MCF 10A (cell line): ENCODE data around the gene PLEKHA7. TPM values are rescaled to one million over a fixed set of nuclear protein-coding genes. Genes with fewer than 3 reads are reported as not detected.
A peak's percentile ranks its signal among the peaks of the same experiment; 100 is the strongest.

ENCODE experiments used
- BruUV-seq: library from RNA; stranded (reverse); fragments of 400-500 nt; replicated peaks from 2 replicates; lab custom pipeline; 2021; lab: Mats Ljungman, UMichigan
- CTCF ChIA-PET: fragments of 300-600 bp; sonication (Branson Sonifier 250); formaldehyde crosslinking; extraction: SDS; loops from one replicate; lab custom pipeline; 2021; ENCODE audit warnings: antibody characterized with exemption, inconsistent platforms; lab: Yijun Ruan, JAX
- POLR2A ChIA-PET: fragments of 300-600, 350-650 bp; sonication (Branson Sonifier 250); formaldehyde crosslinking; extraction: SDS; loops from one replicate; lab custom pipeline; 2020; ENCODE audit warnings: antibody characterized with exemption, inconsistent platforms; lab: Yijun Ruan, JAX
- DNase-seq: peaks from one replicate; pipeline ENCODE4 v3.0.0-alpha.2; 2018; ENCODE audit not compliant: unreplicated experiment
- H3K27ac Mint-ChIP-seq: one replicate; pipeline ENCODE4 v1.8.0; 2022; ENCODE audit warnings: mild to moderate bottlenecking, low read depth, mixed read lengths; ENCODE audit not compliant: unreplicated experiment
- H3K27me3 Mint-ChIP-seq: one replicate; pipeline ENCODE4 v1.8.0; 2022; ENCODE audit warnings: mixed read lengths; ENCODE audit not compliant: insufficient read depth, unreplicated experiment
- H3K36me3 Mint-ChIP-seq: one replicate; pipeline ENCODE4 v1.8.0; 2022; ENCODE audit warnings: mild to moderate bottlenecking, moderate library complexity, mixed read lengths; ENCODE audit not compliant: insufficient read depth, unreplicated experiment
- H3K4me1 Mint-ChIP-seq: one replicate; pipeline ENCODE4 v1.8.0; 2022; ENCODE audit warnings: mixed read lengths; ENCODE audit not compliant: insufficient read depth, unreplicated experiment
- H3K4me3 Mint-ChIP-seq: one replicate; pipeline ENCODE4 v1.8.0; 2022; ENCODE audit warnings: mild to moderate bottlenecking, moderate library complexity, mixed read lengths; ENCODE audit not compliant: unreplicated experiment
- H3K9me3 Mint-ChIP-seq: one replicate; pipeline ENCODE4 v1.8.0; 2022; ENCODE audit warnings: mixed read lengths; ENCODE audit not compliant: unreplicated experiment
- intact Hi-C: fragments of 100-400 bp; cut with micrococcal nuclease; formaldehyde crosslinking; loops from 2 replicates; pipeline ENCODE4 v1.14.1; 2022
- total RNA-seq: library from RNA; stranded (reverse); gene quantifications from 2 replicates; pipeline ENCODE4 v1.2.3, GENCODE V29; 2022
- TF ChIP-seq, protein P1 (sequence below): fragments of 200-600 bp; IDR thresholded peaks from one replicate; pipeline ENCODE4 v1.8.0; 2022; ENCODE audit warnings: antibody characterized with exemption, mild to moderate bottlenecking; ENCODE audit not compliant: unreplicated experiment

Gene PLEKHA7
- total RNA-seq, 1 experiment from 2014 or later: 2.8 TPM

- Mint-ChIP-seq H3K27me3 (no peaks in the 10 kb centered on the region), H3K9me3 (no peaks in the 10 kb centered on the region), H3K36me3 (peaks cover 10% of the 10 kb centered on the region), H3K4me1 (peaks cover 30% of the 10 kb centered on the region), H3K27ac (peak overlapping the region; percentile 75), H3K4me3 (peak overlapping the region; percentile 22)
- CTCF ChIA-PET: interaction anchor here (0.7 to 8.2 kb wide), 4 partner anchors 30 to 1111 kb away, joined by 3 to 62 read pairs (median 3); no protein-coding TSS in a partner anchor
- DNase-seq: peak; percentile 84
- BruUV-seq: no TSS peak
- intact Hi-C loops: no loop called here
- POLR2A ChIA-PET: interaction anchor here (0.6 to 1.4 kb wide), 3 partner anchors 31 to 287 kb away, joined by 3 to 8 read pairs (median 4); partner anchors contain the start of gene RPS13
- TF ChIP-seq, protein P1, sequence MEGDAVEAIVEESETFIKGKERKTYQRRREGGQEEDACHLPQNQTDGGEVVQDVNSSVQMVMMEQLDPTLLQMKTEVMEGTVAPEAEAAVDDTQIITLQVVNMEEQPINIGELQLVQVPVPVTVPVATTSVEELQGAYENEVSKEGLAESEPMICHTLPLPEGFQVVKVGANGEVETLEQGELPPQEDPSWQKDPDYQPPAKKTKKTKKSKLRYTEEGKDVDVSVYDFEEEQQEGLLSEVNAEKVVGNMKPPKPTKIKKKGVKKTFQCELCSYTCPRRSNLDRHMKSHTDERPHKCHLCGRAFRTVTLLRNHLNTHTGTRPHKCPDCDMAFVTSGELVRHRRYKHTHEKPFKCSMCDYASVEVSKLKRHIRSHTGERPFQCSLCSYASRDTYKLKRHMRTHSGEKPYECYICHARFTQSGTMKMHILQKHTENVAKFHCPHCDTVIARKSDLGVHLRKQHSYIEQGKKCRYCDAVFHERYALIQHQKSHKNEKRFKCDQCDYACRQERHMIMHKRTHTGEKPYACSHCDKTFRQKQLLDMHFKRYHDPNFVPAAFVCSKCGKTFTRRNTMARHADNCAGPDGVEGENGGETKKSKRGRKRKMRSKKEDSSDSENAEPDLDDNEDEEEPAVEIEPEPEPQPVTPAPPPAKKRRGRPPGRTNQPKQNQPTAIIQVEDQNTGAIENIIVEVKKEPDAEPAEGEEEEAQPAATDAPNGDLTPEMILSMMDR: no peak
Observed at GRCh38 chr11:16791191-16791961, 222.8 kb downstream of the PLEKHA7 start.

- peaks cover 30% of the 10 kb centered on the region for H3K4me1 Mint-ChIP-seq
- H3K27ac Mint-ChIP-seq: no peak overlapping the region
- BruUV-seq: no TSS peak
- TF ChIP-seq, protein P1: no peak
- ChIA-PET POLR2A (interaction anchor here (0.6 to 1.4 kb wide), 2 partner anchors 287 to 788 kb away, joined by 3 to 8 read pairs; partner anchors contain the start of gene RPS13), CTCF (interaction anchor here (0.7 to 8.2 kb wide), 3 partner anchors 15 to 1112 kb away, joined by 3 to 62 read pairs (median 7); no protein-coding TSS in a partner anchor)
- no peak overlapping the region for H3K4me3 Mint-ChIP-seq
- H3K36me3 Mint-ChIP-seq: peaks cover 10% of the 10 kb centered on the region
- no peak for DNase-seq
- H3K27me3 Mint-ChIP-seq: no peaks in the 10 kb centered on the region
- intact Hi-C loops: no loop called here
- H3K9me3 Mint-ChIP-seq: no peaks in the 10 kb centered on the region
Observed at GRCh38 chr11:16790486-16791190, 223.6 kb downstream of the PLEKHA7 start.

DNA sequence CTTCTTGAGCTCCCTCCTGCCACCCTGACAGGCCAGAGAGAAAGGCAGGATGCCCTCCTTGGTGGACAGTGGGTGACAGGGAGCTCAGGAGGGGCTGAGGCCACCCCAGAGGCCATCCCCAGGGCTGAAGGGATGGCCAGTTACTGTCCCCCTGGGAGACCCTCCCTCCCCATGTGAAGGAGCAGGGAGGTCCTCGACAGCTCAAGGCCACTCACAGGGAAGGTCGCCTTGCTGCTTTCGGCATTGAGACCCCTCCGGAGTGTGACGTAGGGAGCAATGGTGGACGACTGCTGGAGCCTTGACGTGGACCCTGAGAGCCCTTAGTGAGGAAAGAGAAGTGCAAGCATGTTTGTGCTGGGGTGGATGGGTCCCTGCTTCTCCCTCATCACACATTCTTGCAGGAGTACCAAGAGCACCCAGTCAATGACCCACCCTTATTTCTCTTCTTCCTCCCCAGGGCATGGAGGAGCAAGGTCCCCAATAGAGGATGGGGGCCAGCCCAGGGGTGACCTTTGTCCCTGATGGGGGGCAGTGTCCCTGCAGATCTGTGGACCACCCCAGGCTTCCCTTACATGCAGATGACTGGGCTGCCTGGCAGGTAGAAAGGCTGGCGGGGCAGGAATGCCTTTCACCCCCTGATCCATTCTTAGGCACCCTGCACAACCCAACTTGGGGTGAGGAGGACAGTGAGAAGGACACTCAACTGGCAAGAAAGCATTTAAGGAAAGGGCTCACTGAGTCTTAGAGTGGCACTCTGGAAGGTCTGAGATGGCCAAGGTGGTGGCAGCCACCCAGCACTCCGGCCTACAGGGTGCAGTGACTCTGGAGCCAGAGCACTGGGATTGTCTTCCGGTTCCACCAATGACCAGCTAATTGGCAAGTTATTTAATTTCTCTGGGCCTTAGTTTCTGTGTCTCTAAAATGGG, 224.4 kb downstream of the PLEKHA7 start:
- Mint-ChIP-seq H3K27ac (peak overlapping the region; percentile 49), H3K36me3 (peaks cover 10% of the 10 kb centered on the region), H3K27me3 (no peaks in the 10 kb centered on the region), H3K4me3 (no peak overlapping the region), H3K4me1 (peaks cover 30% of the 10 kb centered on the region), H3K9me3 (no peaks in the 10 kb centered on the region)
- ChIA-PET CTCF (interaction anchor here (0.6 to 8.2 kb wide), 12 partner anchors 10 to 564 kb away, joined by 3 to 62 read pairs (median 4); no protein-coding TSS in a partner anchor), POLR2A (interaction anchor here (0.6 kb wide), 1 partner anchor 787 kb away, joined by 3 read pairs; no protein-coding TSS in a partner anchor)
- BruUV-seq: no TSS peak
- DNase-seq: no peak
- intact Hi-C loops: no loop called here
- TF ChIP-seq, protein P1: no peak
